Peyer's patch (tissue), 4 donors: ENCODE data around the gene OR1F1. TPM values are rescaled to one million over a fixed set of nuclear protein-coding genes. Genes with fewer than 3 reads are reported as not detected.

Experiments used
- DNase-seq, 3 donors: peaks; one replicate each; pipeline ENCODE4 v3.0.0-alpha.2; 2017 to 2019
- H3K27ac ChIP-seq, 4 donors: fragments of 200-600 bp; sonication (generic); one replicate each; pipeline ENCODE4 v1.5.1; 2016 to 2019
- H3K27me3 ChIP-seq, 2 donors: fragments of 200-600 bp; sonication (generic); one replicate each; pipeline ENCODE4 v1.5.1; 2019
- H3K36me3 ChIP-seq, 3 donors: fragments of 200-600 bp; sonication (generic); one replicate each; pipeline ENCODE4 v1.5.1; 2016 to 2019
- H3K4me1 ChIP-seq, 4 donors: fragments of 200-600 bp; sonication (generic); one replicate each; pipeline ENCODE4 v1.5.1; 2016 to 2019
- H3K4me3 ChIP-seq, 4 donors: fragments of 200-600 bp; sonication (generic); 1 replicate in 3 of 4; 2 replicates in 1 of 4; pipeline ENCODE4 v1.5.1; 2016 to 2019; ENCODE audit warnings: mild to moderate bottlenecking in 1 of 4
- H3K9me3 ChIP-seq, 4 donors: fragments of 200-600 bp; sonication (generic); one replicate each; pipeline ENCODE4 v1.5.1; 2016 to 2019; ENCODE audit warnings: mild to moderate bottlenecking in 1 of 4
- POLR2A ChIP-seq, 2 donors: fragments of 450-650 bp; IDR thresholded peaks; one replicate each; pipeline ENCODE4 v1.5.1; 2017; ENCODE audit warnings: antibody characterized with exemption in 2 of 2, mild to moderate bottlenecking in 2 of 2, moderate library complexity in 2 of 2
- total RNA-seq, 4 donors: library from RNA; depleted of rRNA; stranded (reverse); fragments of >200 nt; gene quantifications; one replicate each; pipeline ENCODE4 v1.1.0, GENCODE V29; 2016
- TF ChIP-seq, protein P1 (sequence below), 6 experiments: fragments of 450-650 bp in 4 of 6; fragments of 200-600 bp in 2 of 6; sonication (generic) in 1 of 6; IDR thresholded peaks; one replicate each; pipeline ENCODE4 v1.5.1; 2017 to 2019; ENCODE audit warnings: antibody characterized with exemption in 6 of 6, mild to moderate bottlenecking in 3 of 6, moderate library complexity in 1 of 6

The OR1F1 gene
- total RNA-seq, 4 donors from 2014 or later = not detected

DNA sequence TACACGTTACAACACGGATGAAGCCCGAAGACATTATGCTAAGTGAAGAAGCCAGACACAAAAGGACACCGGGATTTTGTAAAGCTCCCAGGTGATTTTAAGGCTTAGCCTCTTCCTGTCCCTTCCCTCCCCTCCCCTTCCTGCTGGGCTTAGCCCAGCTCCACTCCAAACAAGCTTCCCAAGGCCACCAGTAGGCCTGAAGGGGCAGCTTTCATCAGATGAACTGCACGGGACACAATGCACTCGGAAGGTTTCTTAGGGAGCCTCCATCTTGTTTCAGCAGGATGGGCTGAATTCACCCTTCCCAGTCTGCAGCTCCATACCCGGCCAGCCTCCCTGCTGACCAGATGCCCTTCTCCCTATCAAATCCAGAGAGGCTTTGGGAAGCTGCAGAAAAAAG, 58.0 kb downstream of the OR1F1 start:
- no peaks in the 10 kb centered on the region for H3K9me3 ChIP-seq
- TF ChIP-seq, protein P1, sequence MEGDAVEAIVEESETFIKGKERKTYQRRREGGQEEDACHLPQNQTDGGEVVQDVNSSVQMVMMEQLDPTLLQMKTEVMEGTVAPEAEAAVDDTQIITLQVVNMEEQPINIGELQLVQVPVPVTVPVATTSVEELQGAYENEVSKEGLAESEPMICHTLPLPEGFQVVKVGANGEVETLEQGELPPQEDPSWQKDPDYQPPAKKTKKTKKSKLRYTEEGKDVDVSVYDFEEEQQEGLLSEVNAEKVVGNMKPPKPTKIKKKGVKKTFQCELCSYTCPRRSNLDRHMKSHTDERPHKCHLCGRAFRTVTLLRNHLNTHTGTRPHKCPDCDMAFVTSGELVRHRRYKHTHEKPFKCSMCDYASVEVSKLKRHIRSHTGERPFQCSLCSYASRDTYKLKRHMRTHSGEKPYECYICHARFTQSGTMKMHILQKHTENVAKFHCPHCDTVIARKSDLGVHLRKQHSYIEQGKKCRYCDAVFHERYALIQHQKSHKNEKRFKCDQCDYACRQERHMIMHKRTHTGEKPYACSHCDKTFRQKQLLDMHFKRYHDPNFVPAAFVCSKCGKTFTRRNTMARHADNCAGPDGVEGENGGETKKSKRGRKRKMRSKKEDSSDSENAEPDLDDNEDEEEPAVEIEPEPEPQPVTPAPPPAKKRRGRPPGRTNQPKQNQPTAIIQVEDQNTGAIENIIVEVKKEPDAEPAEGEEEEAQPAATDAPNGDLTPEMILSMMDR (IDR thresholded peaks at IDR 0.05) = no peak
- no peak for TF ChIP-seq POLR2A (IDR thresholded peaks at IDR 0.05)

DNA sequence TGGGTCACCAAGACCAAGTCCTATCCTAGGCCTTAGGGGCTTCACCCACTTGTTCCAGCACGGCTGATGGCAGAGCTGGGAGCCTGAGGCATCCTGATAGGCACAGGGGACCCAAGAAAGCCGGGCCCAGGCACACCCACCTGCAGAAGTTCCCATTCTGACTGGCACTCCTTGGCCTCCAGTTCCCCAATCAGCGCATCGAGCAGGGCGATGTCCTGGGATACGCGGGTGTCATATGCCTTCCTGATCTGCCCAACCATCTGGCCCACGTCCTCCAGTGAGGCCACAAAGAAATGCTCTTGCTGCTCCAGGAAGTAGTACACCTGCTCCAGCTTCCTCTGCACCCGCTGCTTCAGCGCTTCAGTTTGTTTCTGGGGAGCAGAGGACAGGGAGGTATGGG, 58.9 kb downstream of the OR1F1 start:
- DNase-seq = no peak
- Histone ChIP-seq H3K9me3 (no peaks in the 10 kb centered on the region), H3K27ac (no peak overlapping the region), H3K4me3 (no peak overlapping the region), H3K36me3 (no peaks in the 10 kb centered on the region), H3K4me1 (no peaks in the 10 kb centered on the region), H3K27me3 (no peaks in the 10 kb centered on the region)
- no peak for TF ChIP-seq POLR2A (IDR thresholded peaks at IDR 0.05)
- TF ChIP-seq, protein P1 (IDR thresholded peaks at IDR 0.05) = no peak

More for the DNA sequence above, 58.0 kb downstream of the OR1F1 start:
- Histone ChIP-seq H3K27ac (no peak overlapping the region), H3K4me1 (no peaks in the 10 kb centered on the region), H3K4me3 (no peak overlapping the region), H3K27me3 (no peaks in the 10 kb centered on the region), H3K36me3 (no peaks in the 10 kb centered on the region)
- no peak for DNase-seq

DNA sequence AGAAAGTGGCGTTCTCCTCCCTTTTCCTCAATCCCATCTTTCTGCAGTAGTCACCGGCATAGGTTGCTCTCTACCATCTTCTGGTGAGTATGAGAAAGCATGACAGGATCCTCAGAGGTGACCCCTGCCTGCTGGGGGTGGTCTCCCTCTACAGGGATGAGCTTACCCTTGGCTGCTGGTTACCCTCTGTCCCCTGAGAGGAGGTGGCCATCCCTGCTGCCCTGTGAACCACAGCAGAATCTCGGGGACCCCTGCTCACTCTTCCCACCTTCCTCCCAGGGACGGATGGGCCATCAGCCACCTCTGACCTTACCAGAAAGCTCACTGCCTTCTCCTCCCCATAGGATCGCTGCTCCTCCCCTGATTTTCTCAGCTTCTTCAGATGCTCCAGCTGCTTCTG, 60.6 kb downstream of the OR1F1 start:
- H3K27ac ChIP-seq = no peak overlapping the region
- DNase-seq = peak in 1 of 3 donors; percentile 15
- TF ChIP-seq, protein P1 (IDR thresholded peaks at IDR 0.05) = no peak
- TF ChIP-seq POLR2A (IDR thresholded peaks at IDR 0.05) = no peak
- no peaks in the 10 kb centered on the region for H3K4me1 ChIP-seq
- no peaks in the 10 kb centered on the region for H3K9me3 ChIP-seq
- H3K36me3 ChIP-seq = no peaks in the 10 kb centered on the region
- H3K27me3 ChIP-seq = no peaks in the 10 kb centered on the region
- H3K4me3 ChIP-seq = no peak overlapping the region

DNA sequence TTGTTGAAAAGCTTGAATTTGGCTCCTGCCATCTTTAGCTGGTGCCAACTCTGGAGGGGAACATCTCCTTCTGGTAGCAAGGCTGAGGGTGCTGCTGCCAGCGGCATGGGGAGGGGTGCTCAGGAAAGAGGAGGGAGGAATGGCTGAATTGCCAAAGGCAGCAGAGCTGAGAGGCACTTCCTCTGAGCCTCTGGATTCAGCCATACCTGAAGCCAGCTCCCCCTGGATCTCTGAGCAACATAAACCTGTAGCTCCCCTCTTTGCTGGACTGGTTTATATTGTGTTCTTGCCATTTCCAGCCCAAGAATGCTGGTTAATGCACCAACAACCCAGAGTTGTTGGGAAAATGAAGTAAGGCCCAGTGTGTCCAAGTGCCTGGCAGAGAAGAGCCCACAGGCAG, 61.0 kb downstream of the OR1F1 start:
- Histone ChIP-seq H3K27me3 (no peaks in the 10 kb centered on the region), H3K27ac (no peak overlapping the region), H3K36me3 (no peaks in the 10 kb centered on the region), H3K9me3 (no peaks in the 10 kb centered on the region), H3K4me3 (no peak overlapping the region), H3K4me1 (no peaks in the 10 kb centered on the region)
- TF ChIP-seq, protein P1 (IDR thresholded peaks at IDR 0.05) = no peak
- TF ChIP-seq POLR2A (IDR thresholded peaks at IDR 0.05) = no peak
- peak in 1 of 3 donors; percentile 14 for DNase-seq

DNA sequence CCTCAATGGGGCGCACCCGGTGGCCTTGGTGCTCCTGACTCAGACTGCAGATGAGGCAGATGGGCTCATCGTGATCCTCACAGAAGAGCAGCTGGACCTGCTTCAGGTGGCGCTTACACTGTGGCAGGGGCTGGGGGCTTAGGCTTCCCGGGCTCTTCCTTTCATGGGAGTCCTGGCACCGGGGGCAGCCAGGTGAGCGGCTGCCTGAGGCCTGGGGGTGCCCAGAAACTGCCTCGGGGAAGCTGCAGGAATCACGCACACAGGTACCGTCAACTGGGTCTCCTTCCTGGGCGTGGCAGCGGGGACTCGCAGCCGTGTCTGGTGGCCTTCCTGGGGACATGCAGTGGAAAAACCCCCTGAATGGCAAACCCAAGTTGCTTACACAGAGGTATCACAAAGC, 61.4 kb downstream of the OR1F1 start:
- no peak overlapping the region for H3K27ac ChIP-seq
- no peaks in the 10 kb centered on the region for H3K27me3 ChIP-seq
- no peak overlapping the region for H3K4me3 ChIP-seq
- DNase-seq = peak in 1 of 3 donors; percentile 26
- no peaks in the 10 kb centered on the region for H3K9me3 ChIP-seq
- H3K4me1 ChIP-seq = no peaks in the 10 kb centered on the region
- no peaks in the 10 kb centered on the region for H3K36me3 ChIP-seq
- no peak for TF ChIP-seq POLR2A (IDR thresholded peaks at IDR 0.05)
- TF ChIP-seq, protein P1 (IDR thresholded peaks at IDR 0.05) = no peak

DNA sequence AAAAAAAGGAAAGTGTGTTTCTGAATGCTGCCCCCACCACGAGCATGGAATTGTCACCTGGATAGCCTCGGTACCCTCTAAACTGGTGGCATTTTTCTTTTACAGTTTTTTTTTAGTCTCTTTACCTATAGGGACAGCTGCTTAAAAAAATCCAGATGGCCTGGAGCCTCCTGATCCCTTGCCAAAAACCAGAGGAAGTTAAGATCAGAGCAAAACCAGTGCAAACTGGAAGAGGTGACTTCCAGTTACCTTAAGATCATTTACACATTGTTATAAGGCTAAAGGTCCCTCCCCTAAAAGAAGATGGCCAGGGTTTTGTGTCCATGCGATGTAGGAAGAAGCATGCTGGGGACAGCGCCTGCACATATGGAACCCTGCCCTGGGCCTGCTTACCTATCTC, 65.0 kb downstream of the OR1F1 start:
- no peak overlapping the region for H3K4me3 ChIP-seq
- TF ChIP-seq, protein P1 (IDR thresholded peaks at IDR 0.05) = no peak
- TF ChIP-seq POLR2A (IDR thresholded peaks at IDR 0.05) = no peak
- no peak for DNase-seq
- no peaks in the 10 kb centered on the region for H3K4me1 ChIP-seq
- no peaks in the 10 kb centered on the region for H3K27me3 ChIP-seq
- no peaks in the 10 kb centered on the region for H3K36me3 ChIP-seq
- no peaks in the 10 kb centered on the region for H3K9me3 ChIP-seq
- H3K27ac ChIP-seq = no peak overlapping the region
